HG03432 (cell line): ENCODE results near the gene ZNF646.

Experiments
- ATAC-seq: cut with Tn5 transposase; IDR thresholded peaks from one replicate; pipeline ENCODE4 v1.9.1; 2021; ENCODE audit warnings: mild to moderate bottlenecking, moderate library complexity; ENCODE audit not compliant: unreplicated experiment

Gene ZNF646, protein sequence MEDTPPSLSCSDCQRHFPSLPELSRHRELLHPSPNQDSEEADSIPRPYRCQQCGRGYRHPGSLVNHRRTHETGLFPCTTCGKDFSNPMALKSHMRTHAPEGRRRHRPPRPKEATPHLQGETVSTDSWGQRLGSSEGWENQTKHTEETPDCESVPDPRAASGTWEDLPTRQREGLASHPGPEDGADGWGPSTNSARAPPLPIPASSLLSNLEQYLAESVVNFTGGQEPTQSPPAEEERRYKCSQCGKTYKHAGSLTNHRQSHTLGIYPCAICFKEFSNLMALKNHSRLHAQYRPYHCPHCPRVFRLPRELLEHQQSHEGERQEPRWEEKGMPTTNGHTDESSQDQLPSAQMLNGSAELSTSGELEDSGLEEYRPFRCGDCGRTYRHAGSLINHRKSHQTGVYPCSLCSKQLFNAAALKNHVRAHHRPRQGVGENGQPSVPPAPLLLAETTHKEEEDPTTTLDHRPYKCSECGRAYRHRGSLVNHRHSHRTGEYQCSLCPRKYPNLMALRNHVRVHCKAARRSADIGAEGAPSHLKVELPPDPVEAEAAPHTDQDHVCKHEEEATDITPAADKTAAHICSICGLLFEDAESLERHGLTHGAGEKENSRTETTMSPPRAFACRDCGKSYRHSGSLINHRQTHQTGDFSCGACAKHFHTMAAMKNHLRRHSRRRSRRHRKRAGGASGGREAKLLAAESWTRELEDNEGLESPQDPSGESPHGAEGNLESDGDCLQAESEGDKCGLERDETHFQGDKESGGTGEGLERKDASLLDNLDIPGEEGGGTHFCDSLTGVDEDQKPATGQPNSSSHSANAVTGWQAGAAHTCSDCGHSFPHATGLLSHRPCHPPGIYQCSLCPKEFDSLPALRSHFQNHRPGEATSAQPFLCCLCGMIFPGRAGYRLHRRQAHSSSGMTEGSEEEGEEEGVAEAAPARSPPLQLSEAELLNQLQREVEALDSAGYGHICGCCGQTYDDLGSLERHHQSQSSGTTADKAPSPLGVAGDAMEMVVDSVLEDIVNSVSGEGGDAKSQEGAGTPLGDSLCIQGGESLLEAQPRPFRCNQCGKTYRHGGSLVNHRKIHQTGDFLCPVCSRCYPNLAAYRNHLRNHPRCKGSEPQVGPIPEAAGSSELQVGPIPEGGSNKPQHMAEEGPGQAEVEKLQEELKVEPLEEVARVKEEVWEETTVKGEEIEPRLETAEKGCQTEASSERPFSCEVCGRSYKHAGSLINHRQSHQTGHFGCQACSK (N-terminal part only)

DNA sequence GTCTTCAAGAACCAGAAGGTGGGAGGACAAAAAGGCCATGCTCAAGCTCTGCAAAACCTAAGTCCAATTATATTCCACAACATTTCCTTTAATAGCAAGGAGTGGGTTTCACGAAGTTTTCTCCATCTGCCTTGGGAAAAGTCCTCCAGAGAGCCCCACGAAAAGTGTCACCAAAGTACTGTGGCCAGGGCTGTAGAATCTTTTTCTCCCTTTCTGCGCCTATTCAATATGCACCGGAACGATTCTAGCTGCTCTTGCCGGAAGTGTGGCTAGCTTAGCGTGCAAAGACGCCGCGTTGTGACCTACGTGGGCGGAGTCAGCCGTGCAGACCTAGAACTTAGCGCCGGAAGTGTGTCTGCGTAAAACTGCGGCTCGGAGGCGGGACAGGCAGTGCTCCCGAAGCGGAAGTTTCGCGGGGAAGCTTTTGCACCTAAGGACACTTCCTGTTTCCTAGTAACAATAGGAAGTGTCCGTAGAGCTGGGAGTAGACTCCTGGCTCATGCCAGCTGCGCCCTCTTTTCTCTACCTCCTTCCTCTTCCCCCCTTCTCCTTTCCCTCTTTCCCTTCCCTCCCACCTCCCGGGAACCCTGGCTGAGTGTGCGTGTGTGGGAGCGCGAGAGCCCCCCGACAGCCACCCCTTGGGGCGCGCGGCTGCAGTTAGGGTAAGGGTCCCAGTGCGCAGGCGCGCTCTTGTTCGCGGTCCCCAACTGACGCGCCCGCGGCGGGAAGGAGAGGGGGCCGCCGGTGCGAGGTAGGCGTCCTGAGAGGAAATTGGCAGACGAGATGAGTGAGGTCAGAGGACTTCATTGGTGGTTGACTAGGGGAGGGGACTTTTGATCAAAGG is at the start of gene ZNF646, which contains the start of gene ZNF668:
ZNF646 (plus strand) TSS at position 453 of the 844 bp plus-strand sequence. CDS start 1,903 bp downstream, outside the sequence.
ZNF668 (minus strand) TSS at position 271 of the 844 bp plus-strand sequence. CDS start 9,781 bp downstream, outside the sequence.
- peak; percentile 70 for ATAC-seq

DNA sequence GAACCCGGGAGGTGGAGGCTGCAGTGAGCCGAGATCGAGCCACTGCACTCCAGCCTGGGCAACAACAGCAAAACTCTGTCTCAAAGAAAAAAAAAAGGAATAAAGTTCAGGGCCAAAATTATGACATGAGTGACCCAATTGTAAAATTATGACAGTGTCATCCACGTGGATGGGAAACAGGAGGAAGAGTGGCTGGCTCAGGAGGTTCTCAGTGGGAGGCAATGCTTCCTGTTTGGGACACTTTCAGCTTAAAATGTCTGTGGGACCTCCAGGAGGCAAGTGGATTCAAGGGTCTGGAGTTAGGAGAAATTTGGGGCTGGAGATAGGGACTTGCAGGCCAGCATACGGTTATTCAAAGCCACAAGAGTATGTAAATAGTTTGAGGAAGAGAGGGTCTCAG is 48.9 kb upstream of the ZNF646 start:
- no peak for ATAC-seq

- ATAC-seq: no peak
Measured at GRCh38 chr16:31029272-31029671, 45.0 kb upstream of the ZNF646 start.

- no peak for ATAC-seq
Measured at GRCh38 chr16:31031276-31031675, 42.9 kb upstream of the ZNF646 start.

DNA sequence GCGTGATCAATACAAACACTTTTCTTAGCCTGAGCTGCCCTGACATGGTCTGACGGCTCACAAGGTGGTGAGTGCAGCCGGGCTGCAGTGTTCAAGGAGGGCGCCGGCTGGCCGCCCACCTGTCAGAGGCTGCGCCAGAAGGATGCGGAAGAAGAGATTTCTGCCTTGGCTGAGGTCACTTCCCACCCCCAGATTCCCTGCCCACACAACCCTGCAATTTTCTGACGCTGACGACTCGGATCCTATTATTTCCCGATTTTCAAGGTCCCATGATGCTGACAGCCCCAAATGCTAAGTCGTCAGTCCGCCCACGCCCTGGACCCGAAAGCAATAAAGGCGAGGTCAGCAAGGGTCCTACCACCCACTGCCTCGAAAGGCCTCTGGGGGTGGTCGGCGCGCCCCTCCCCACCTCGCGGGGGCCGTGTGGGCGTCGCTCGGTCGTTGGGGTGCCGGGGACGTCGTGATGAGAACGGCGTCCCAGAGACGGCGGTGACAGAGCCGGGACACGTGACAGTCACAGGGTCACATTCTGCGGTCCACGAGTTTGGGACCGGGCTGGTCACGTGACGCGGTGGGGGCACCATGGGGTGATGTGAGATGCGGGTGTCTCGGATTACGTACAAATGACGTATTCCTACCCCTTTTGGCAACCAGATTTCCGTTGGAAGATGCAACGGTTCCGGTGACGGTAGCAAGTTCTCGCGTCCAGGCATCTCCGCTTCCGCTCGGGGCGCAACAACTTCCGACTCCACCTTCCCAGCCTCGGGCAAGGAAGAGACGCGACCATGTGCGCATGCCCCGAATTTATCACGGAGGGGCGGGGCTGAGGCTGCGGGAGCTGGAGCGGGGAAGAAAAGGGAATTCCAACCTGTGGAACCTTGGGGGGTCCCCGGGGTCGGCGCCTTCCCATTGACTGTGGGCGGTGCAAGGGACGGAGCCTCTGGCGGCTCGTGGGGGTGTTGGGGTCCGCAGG is 41.2 kb upstream of the ZNF646 start, which contains the start of gene STX4:
STX4 (plus strand) TSS at position 823 of the 973 bp plus-strand sequence. CDS start 248 bp downstream, outside the sequence.
- ATAC-seq: peak; percentile 76

GRCh38 chr16:31033709-31034492 is 40.3 kb upstream of the ZNF646 start:
- peak; percentile 55 for ATAC-seq

GRCh38 chr16:31036691-31037090 is 37.5 kb upstream of the ZNF646 start:
- ATAC-seq: no peak

- no peak for ATAC-seq
Measured at GRCh38 chr16:31038993-31039392, 35.2 kb upstream of the ZNF646 start.

GRCh38 chr16:31042866-31043265 is 31.4 kb upstream of the ZNF646 start:
- no peak for ATAC-seq

- no peak for ATAC-seq
Measured at GRCh38 chr16:31043352-31043751, 30.9 kb upstream of the ZNF646 start.

GRCh38 chr16:31043898-31044481 is 30.2 kb upstream of the ZNF646 start:
- no peak for ATAC-seq

DNA sequence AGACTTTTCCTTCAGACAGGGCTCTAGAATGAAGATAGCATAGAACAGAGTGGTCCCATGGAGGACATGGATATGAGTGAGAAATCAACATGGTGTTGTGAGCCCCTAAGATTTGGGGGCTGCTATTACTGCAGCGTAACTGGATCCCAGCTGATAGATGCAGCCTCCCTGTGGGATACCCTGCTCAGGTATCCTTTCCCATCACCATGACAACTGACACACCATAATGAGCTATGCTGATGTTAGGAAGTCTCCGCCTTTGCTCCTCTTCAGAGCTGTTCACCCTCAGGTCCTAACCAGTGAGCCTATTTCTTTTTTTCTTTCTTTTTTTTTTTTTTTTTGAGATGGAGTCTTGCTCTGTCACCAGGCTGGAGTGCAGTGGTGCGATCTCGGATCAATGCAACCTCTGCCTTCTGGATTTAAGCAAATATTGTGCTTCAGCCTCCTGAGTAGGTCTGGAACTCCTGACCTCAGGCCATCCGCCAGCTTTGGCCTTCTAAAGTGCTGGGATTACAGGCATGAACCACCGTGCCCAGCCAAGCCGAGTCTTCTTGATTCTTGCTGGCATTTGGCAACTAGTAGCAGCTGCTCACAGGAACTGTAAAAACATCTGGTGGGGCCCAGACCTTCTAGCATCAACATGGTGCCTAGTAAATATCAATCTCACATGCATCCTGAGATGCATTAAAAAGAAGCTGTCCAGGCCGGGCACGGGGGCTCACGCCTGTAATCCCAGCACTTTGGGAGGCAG is 23.8 kb upstream of the ZNF646 start:
- ATAC-seq: no peak

DNA sequence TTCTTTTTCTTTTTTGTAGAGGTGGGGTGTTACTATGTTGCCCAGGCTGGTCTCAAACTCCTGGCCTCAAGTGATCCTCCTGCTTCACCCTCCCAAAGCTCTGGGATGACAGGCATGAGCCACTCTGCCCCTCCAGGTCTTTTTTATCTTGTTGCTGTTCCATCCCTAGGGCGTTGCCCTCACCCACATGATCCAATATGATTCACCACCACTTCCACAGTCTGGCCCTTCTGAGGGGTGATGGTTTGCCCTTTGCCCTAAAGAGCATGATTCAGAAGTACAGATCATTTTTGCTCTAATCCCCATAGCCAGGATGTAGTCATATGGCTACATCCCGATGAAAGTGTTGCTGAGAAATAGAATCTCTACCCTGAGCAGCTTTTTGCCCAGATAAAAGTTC is 22.1 kb upstream of the ZNF646 start:
- ATAC-seq: no peak

DNA sequence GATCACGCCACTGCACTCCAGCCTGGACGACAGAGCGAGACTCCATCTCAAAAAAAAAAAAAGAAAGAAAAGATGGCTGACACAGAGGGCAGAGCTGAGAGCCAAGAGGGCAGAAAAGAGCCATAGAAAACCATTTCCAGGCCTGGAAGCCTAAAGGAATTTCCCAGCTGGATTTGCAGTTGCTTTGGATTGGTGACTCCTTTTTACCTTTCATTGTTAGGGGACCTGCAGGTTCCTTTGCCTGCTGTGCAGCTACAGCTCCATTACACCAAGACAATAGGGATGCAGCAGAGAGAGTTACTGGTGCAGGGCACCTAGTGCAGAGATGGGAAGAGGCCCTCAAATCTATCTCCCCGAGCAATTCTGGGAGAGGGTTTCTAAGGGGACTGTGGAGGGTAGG is 18.6 kb upstream of the ZNF646 start:
- ATAC-seq: no peak

DNA sequence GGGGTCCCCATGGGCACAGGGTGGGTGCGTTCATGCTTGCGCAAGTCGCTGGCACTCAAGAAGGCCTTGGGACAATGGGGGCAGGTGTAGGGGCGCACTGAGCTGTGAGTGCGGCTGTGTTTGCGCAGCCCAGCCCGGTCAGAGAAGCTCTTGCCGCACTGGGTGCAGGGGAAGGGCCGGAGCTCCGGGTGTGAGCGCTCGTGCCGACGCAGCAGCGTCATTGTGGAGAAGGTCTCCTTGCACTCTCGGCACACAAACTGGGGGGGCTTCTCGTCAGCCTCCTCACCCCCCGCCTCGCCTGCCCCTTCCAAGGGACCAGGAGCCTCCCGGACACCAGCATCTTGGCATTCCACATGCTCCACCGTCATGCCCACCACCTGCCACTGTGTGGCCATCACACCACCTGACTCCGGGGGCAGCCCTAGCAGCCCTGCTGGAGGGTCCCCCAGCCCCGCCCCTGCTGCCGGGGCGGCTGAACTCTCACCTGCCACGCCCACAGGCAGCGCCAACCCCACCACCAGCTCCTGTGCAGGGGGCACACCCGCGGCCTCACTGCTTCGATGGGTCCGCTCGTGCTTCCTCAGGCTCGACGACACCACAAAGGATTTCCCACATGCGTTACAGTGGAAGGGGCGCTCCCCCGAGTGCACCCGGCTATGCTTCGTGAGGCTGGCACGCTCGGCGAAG is 13.0 kb upstream of the ZNF646 start:
- ATAC-seq: no peak

GRCh38 chr16:31061813-31062440 is 12.3 kb upstream of the ZNF646 start:
- no peak for ATAC-seq
